OCI-LY7 (cell line): Measurements from ENCODE around the gene CORIN. TPM values are rescaled to one million over a fixed set of nuclear protein-coding genes. Genes with fewer than 3 reads are reported as not detected.

Experiments used
- BruUV-seq: library from RNA; stranded (reverse); fragments of 400-500 nt; replicated peaks from 2 replicates; lab custom pipeline; 2021; lab: Mats Ljungman, UMichigan
- CTCF ChIA-PET: fragments of 300-600 bp; sonication (Branson Sonifier 250); formaldehyde crosslinking; loops from one replicate; lab custom pipeline; 2022; ENCODE audit warnings: antibody characterized with exemption; ENCODE audit not compliant: unreplicated experiment; lab: Charles Lee
- POLR2A ChIA-PET: fragments of 300-600 bp; sonication (Branson Sonifier 250); formaldehyde crosslinking; loops from one replicate; lab custom pipeline; 2022; ENCODE audit warnings: antibody characterized with exemption; lab: Charles Lee
- DNase-seq: peaks from one replicate; pipeline ENCODE4 v3.0.0-alpha.2; 2015; ENCODE audit warnings: low spot score
- H2AFZ ChIP-seq: fragments of 200-600 bp; sonication (generic), shearing (Covaris generic); 2 replicates; pipeline ENCODE4 v1.6.1; 2014; ENCODE audit warnings: mild to moderate bottlenecking, antibody characterized with exemption, low read length, moderate library complexity
- H3K27ac ChIP-seq: fragments of 200-600 bp; sonication (generic); 2 replicates; pipeline ENCODE4 v1.5.1; 2014; ENCODE audit warnings: mixed run types, low read depth, mild to moderate bottlenecking, moderate library complexity, low read length, inconsistent platforms; ENCODE audit not compliant: poor library complexity, severe bottlenecking
- H3K36me3 ChIP-seq: fragments of 200-600 bp; sonication (generic); 2 replicates; pipeline ENCODE4 v1.6.1; 2014; ENCODE audit warnings: mild to moderate bottlenecking, antibody characterized with exemption, low read length, moderate library complexity, mixed read lengths; ENCODE audit not compliant: insufficient read depth
- H3K4me1 ChIP-seq: fragments of 200-600 bp; sonication (generic); 2 replicates; pipeline ENCODE4 v1.5.1; 2014; ENCODE audit warnings: mild to moderate bottlenecking, low read length; ENCODE audit not compliant: insufficient read depth, poor library complexity, severe bottlenecking
- H3K4me2 ChIP-seq: fragments of 200-600 bp; sonication (generic); 2 replicates; pipeline ENCODE4 v1.6.1; 2014; ENCODE audit warnings: mild to moderate bottlenecking, low read length
- H3K4me3 ChIP-seq: fragments of 200-600 bp; sonication (generic); 2 replicates; pipeline ENCODE4 v1.5.1; 2014; ENCODE audit warnings: mild to moderate bottlenecking, low read depth, low read length; ENCODE audit not compliant: poor library complexity, severe bottlenecking
- H3K79me2 ChIP-seq: fragments of 200-600 bp; sonication (generic); 2 replicates; pipeline ENCODE4 v1.6.1; 2016; ENCODE audit warnings: low read depth, mild to moderate bottlenecking, low read length, moderate library complexity, mixed read lengths; ENCODE audit not compliant: insufficient read depth
- H3K9me2 ChIP-seq: fragments of 200-600 bp; sonication (generic); 2 replicates; pipeline ENCODE4 v1.6.1; 2016; ENCODE audit warnings: mild to moderate bottlenecking, low read length, mixed read lengths; ENCODE audit not compliant: insufficient read depth
- H3K9me3 ChIP-seq: fragments of 200-600 bp; sonication (generic); 2 replicates; pipeline ENCODE4 v1.6.1; 2014; ENCODE audit warnings: mild to moderate bottlenecking, mixed run types, low read length, mixed read lengths
- H4K20me1 ChIP-seq: fragments of 200-600 bp; sonication (generic); 2 replicates; pipeline ENCODE4 v1.6.1; 2014; ENCODE audit warnings: mild to moderate bottlenecking, antibody characterized with exemption, low read length, moderate library complexity, mixed read lengths; ENCODE audit not compliant: insufficient read depth
- EZH2phosphoT487 ChIP-seq: fragments of 200-600 bp; sonication (generic); IDR thresholded peaks from 2 replicates; pipeline ENCODE4 v1.6.1; 2018; ENCODE audit warnings: low read depth, borderline replicate concordance, mild to moderate bottlenecking, mixed run types, antibody characterized with exemption, low read length, moderate library complexity, mixed read lengths
- intact Hi-C: fragments of 100-400 bp; cut with micrococcal nuclease; formaldehyde crosslinking; loops from one replicate; pipeline ENCODE4 v1.10.0; 2022; ENCODE audit not compliant: unreplicated experiment
- total RNA-seq, 2 experiments: library from RNA; depleted of rRNA in 1 of 2; stranded (reverse); fragments of >200 nt in 1 of 2; shearing (Covaris generic) in 1 of 2; gene quantifications; 2 replicates each; pipeline ENCODE4 v1.2.3, GENCODE V29; 2014 to 2022
- TF ChIP-seq, protein P1 (sequence below): fragments of 200-600 bp; sonication (generic); conservative IDR thresholded peaks from 2 replicates; pipeline ENCODE4 v1.5.1; 2014; ENCODE audit warnings: mild to moderate bottlenecking, antibody characterized with exemption, low read length, moderate library complexity, mixed read lengths

CORIN gene
- total RNA-seq, 2 experiments from 2014 or later, result 0.40 TPM; not detected in 1

DNA sequence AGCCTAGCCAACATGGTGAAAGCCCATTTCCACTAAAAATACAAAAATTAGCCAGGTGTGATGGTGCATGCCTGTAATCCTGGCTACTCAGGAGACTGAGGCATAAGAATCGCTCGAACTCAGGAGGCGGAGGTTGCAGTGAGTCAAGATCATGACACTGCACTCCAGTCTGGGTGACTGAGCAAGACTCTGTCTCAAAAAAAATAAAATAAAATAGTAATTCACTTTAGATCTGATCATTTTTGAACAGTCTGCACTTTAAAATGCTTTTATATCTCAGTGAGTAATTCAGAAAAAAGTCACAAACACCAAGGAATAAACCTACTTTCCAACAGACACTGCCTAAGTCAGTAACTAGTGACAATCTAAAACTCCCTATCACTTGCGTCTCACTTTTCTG, 25.6 kb upstream of the CORIN start:
- no TSS peak for BruUV-seq
- H3K4me3 ChIP-seq, result no peak overlapping the region
- CTCF ChIA-PET, result no interaction called here

GRCh38 chr4:47862297-47862696, 24.4 kb upstream of the CORIN start:
- ChIA-PET POLR2A (no interaction called here), CTCF (no interaction called here)
- Histone ChIP-seq H3K4me1 (no peaks in the 10 kb centered on the region), H4K20me1 (no peaks in the 10 kb centered on the region), H3K4me2 (no peak overlapping the region), H3K79me2 (no peaks in the 10 kb centered on the region), H2AFZ (no peak overlapping the region), H3K9me2 (no peaks in the 10 kb centered on the region), H3K27ac (no peak overlapping the region), H3K9me3 (no peaks in the 10 kb centered on the region), H3K36me3 (peaks cover 44% of the 10 kb centered on the region), H3K4me3 (no peak overlapping the region)
- TF ChIP-seq, protein P1, sequence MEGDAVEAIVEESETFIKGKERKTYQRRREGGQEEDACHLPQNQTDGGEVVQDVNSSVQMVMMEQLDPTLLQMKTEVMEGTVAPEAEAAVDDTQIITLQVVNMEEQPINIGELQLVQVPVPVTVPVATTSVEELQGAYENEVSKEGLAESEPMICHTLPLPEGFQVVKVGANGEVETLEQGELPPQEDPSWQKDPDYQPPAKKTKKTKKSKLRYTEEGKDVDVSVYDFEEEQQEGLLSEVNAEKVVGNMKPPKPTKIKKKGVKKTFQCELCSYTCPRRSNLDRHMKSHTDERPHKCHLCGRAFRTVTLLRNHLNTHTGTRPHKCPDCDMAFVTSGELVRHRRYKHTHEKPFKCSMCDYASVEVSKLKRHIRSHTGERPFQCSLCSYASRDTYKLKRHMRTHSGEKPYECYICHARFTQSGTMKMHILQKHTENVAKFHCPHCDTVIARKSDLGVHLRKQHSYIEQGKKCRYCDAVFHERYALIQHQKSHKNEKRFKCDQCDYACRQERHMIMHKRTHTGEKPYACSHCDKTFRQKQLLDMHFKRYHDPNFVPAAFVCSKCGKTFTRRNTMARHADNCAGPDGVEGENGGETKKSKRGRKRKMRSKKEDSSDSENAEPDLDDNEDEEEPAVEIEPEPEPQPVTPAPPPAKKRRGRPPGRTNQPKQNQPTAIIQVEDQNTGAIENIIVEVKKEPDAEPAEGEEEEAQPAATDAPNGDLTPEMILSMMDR, result no peak
- TF ChIP-seq EZH2phosphoT487, result no peak
- no TSS peak for BruUV-seq
- DNase-seq, result no peak
- intact Hi-C loops, result loop anchor here (5.0 kb wide), 1 partner anchor 35 kb away; no protein-coding TSS in a partner anchor

More for the DNA sequence above, 25.6 kb upstream of the CORIN start:
- TF ChIP-seq EZH2phosphoT487, result no peak
- Histone ChIP-seq H3K36me3 (peaks cover 51% of the 10 kb centered on the region), H3K27ac (no peak overlapping the region), H3K9me3 (no peaks in the 10 kb centered on the region), H3K4me1 (no peaks in the 10 kb centered on the region), H3K79me2 (no peaks in the 10 kb centered on the region), H4K20me1 (no peaks in the 10 kb centered on the region), H2AFZ (no peak overlapping the region), H3K9me2 (no peaks in the 10 kb centered on the region), H3K4me2 (no peak overlapping the region)
- no peak for DNase-seq
- intact Hi-C loops, result loop anchor here (5.0 kb wide), 1 partner anchor 34 kb away; no protein-coding TSS in a partner anchor
- POLR2A ChIA-PET, result no interaction called here

DNA sequence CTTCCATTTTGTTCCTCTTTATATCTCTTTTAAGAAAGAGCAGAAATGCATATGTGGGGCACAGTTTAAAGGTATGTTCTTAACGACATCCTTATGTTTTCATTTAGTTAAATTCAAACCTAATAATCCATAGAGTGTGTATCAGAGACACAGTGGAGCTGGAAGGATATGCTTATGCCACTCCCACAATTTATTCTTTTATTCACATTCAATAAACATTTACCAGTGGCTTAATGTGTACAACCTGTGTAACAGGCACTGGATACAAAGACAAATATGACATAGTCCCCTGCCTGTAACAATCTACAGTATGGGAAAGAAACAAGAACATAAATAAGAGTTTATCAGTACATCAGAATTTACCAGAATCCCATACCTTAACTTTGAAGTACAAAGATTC, 22.4 kb upstream of the CORIN start:
- ChIA-PET CTCF (no interaction called here), POLR2A (no interaction called here)
- TF ChIP-seq, protein P1, result no peak
- TF ChIP-seq EZH2phosphoT487, result no peak
- H3K9me2 ChIP-seq, result no peaks in the 10 kb centered on the region
- no peak overlapping the region for H3K4me3 ChIP-seq
- H3K9me3 ChIP-seq, result no peaks in the 10 kb centered on the region
- no peaks in the 10 kb centered on the region for H4K20me1 ChIP-seq
- BruUV-seq, result no TSS peak
- no peak overlapping the region for H3K4me2 ChIP-seq
- peaks cover 34% of the 10 kb centered on the region for H3K36me3 ChIP-seq
- no peaks in the 10 kb centered on the region for H3K79me2 ChIP-seq
- H2AFZ ChIP-seq, result no peak overlapping the region
- DNase-seq, result no peak
- intact Hi-C loops, result loop anchor here (5.0 kb wide), 1 partner anchor 37 kb away; no protein-coding TSS in a partner anchor
- H3K27ac ChIP-seq, result no peak overlapping the region
- H3K4me1 ChIP-seq, result no peaks in the 10 kb centered on the region
